Activated T-helper 1 cell treated with anti-CD3 and anti-CD28 coated beads, Interleukin-2, amount 50 U/mL, for 16 hours (primary cell): ENCODE data around the gene C5orf15.
"Not testable (repeated sequence)": the region's sequence is repeated elsewhere in the genome, so short reads cannot be mapped to it uniquely, and the experiment has no call there.

Experiments used
- DNase-seq, 2 donors: peaks; one replicate each; pipeline ENCODE4 v3.0.0-alpha.2; 2020; ENCODE audit warnings: low read depth in 1 of 2, low spot score in 1 of 2

C5orf15 gene

GRCh38 chr5:133963493-133964128 lies 4.8 kb downstream of the C5orf15 start:
- no peak for DNase-seq

GRCh38 chr5:133962801-133963476 lies 5.5 kb downstream of the C5orf15 start:
- no peak for DNase-seq

- DNase-seq = no peak
Observed at GRCh38 chr5:133962131-133962530, 6.3 kb downstream of the C5orf15 start.

GRCh38 chr5:133959643-133960042 lies 8.8 kb downstream of the C5orf15 start:
- DNase-seq = no peak

GRCh38 chr5:133957591-133957990 lies 10.8 kb downstream of the C5orf15 start:
- no peak for DNase-seq

GRCh38 chr5:133957080-133957479 lies 11.3 kb downstream of the C5orf15 start:
- DNase-seq = no peak

GRCh38 chr5:133956196-133956595 lies 12.2 kb downstream of the C5orf15 start:
- DNase-seq = not testable (repeated sequence)

- DNase-seq = no peak
Observed at GRCh38 chr5:133953568-133954145, 14.8 kb downstream of the C5orf15 start.

- no peak for DNase-seq
Observed at GRCh38 chr5:133952729-133953567, 15.5 kb downstream of the C5orf15 start.

GRCh38 chr5:133950821-133951612 lies 17.4 kb downstream of the C5orf15 start:
- DNase-seq = no peak

- no peak for DNase-seq
Observed at GRCh38 chr5:133948721-133949120, 19.7 kb downstream of the C5orf15 start.

GRCh38 chr5:133947431-133947841 lies 21.0 kb downstream of the C5orf15 start:
- DNase-seq = no peak

- DNase-seq = no peak
Observed at GRCh38 chr5:133945568-133945967, 22.9 kb downstream of the C5orf15 start.

- DNase-seq = peak in 1 of 2 donors; percentile 9
Observed at GRCh38 chr5:133944263-133945185, 23.9 kb downstream of the C5orf15 start.

GRCh38 chr5:133943475-133943817 lies 25.0 kb downstream of the C5orf15 start:
- DNase-seq = no peak

- no peak for DNase-seq
Observed at GRCh38 chr5:133942614-133943474, 25.6 kb downstream of the C5orf15 start.

GRCh38 chr5:133941456-133942196 lies 26.8 kb downstream of the C5orf15 start:
- DNase-seq = no peak

- no peak for DNase-seq
Observed at GRCh38 chr5:133939668-133940067, 28.8 kb downstream of the C5orf15 start.
